ENCODE results near the gene AGBL5. TPM values are rescaled to one million over a fixed set of nuclear protein-coding genes. Genes with fewer than 3 reads are reported as not detected.

AGBL5 gene
- total and polyA plus RNA-seq, 2 of the 13 experiments (the other 11 are each of a cell fraction or from before 2014, with no cell fraction given), result 55.9 to 73.3 TPM

GRCh38 chr2:27086724-27087593 lies 35.5 kb downstream of the AGBL5 start, which contains the start of gene KHK (continued):
- TF ChIP-seq ZBTB14 (CRISPR knock-in tag; IDR thresholded peaks at IDR 0.05) (no peak; the same call in 1 of the 2 replicates), SIN3A (IDR thresholded peaks at IDR 0.05; ENCODE audit: borderline replicate concordance, low read depth, low read length) (peak; percentile 8), SNAI1 (CRISPR knock-in tag; IDR thresholded peaks at IDR 0.05; ENCODE audit: borderline replicate concordance) (no peak), ZNF136 (CRISPR knock-in tag; IDR thresholded peaks at IDR 0.05; ENCODE audit: low read depth) (no peak; the same call in 1 of the 2 replicates), FOSL1 (CRISPR knock-in tag; IDR thresholded peaks at IDR 0.05; ENCODE audit: borderline replicate concordance) (no peak), TFDP1 (CRISPR knock-in tag; IDR thresholded peaks at IDR 0.05; ENCODE audit: borderline replicate concordance) (no peak), ATF6 (CRISPR knock-in tag; conservative IDR thresholded peaks at IDR 0.05) (0 out of 2 replicates have a peak, but pooled peaks have one; percentile 17), SAP130 (CRISPR knock-in tag; IDR thresholded peaks at IDR 0.05; ENCODE audit: low read depth) (peak; percentile 75), ZNF747 (CRISPR knock-in tag; IDR thresholded peaks at IDR 0.05; ENCODE audit: borderline replicate concordance) (no peak; the same call in 1 of the 2 replicates), TRAFD1 (CRISPR knock-in tag; IDR thresholded peaks at IDR 0.05; ENCODE audit: borderline replicate concordance) (no peak), FOXC1 (CRISPR knock-in tag; IDR thresholded peaks at IDR 0.05; ENCODE audit: borderline replicate concordance) (peak; percentile 62; the same call in 1 of the 2 replicates), SRSF1 (optimal IDR thresholded peaks at IDR 0.05; ENCODE audit: low read depth, low read length) (peak; percentile 77), RXRA (CRISPR knock-in tag; IDR thresholded peaks at IDR 0.05) (peak; percentile 58), MLXIP (CRISPR knock-in tag; IDR thresholded peaks at IDR 0.05; ENCODE audit: borderline replicate concordance) (no peak), PATZ1 (CRISPR knock-in tag; IDR thresholded peaks at IDR 0.05) (0 out of 2 replicates have a peak, but pooled peaks have one; percentile 17)

All from HepG2 (cell line).